GM19463 (cell line): ENCODE data around the gene ARHGAP26.
"Not testable (repeated sequence)": the region's sequence is repeated elsewhere in the genome, so short reads cannot be mapped to it uniquely, and the experiment has no call there.

Experiments used
- ATAC-seq: cut with Tn5 transposase; IDR thresholded peaks from one replicate; pipeline ENCODE4 v1.9.1; 2021; ENCODE audit warnings: mild to moderate bottlenecking, moderate library complexity; ENCODE audit not compliant: unreplicated experiment

The ARHGAP26 gene

GRCh38 chr5:143077453-143078103, 307.4 kb downstream of the ARHGAP26 start:
- no peak for ATAC-seq

GRCh38 chr5:143078313-143078712, 308.1 kb downstream of the ARHGAP26 start:
- ATAC-seq = no peak

GRCh38 chr5:143078971-143079370, 308.8 kb downstream of the ARHGAP26 start:
- no peak for ATAC-seq

GRCh38 chr5:143080407-143080806, 310.2 kb downstream of the ARHGAP26 start:
- ATAC-seq = no peak

- ATAC-seq = no peak
Observed at GRCh38 chr5:143080982-143081381, 310.8 kb downstream of the ARHGAP26 start.

GRCh38 chr5:143083006-143083405, 312.8 kb downstream of the ARHGAP26 start:
- ATAC-seq = no peak

- no peak for ATAC-seq
Observed at GRCh38 chr5:143084407-143084806, 314.2 kb downstream of the ARHGAP26 start.

- no peak for ATAC-seq
Observed at GRCh38 chr5:143085319-143085917, 315.2 kb downstream of the ARHGAP26 start.

GRCh38 chr5:143086546-143086907, 316.4 kb downstream of the ARHGAP26 start:
- no peak for ATAC-seq

- ATAC-seq = no peak
Observed at GRCh38 chr5:143086908-143087637, 316.9 kb downstream of the ARHGAP26 start.

- ATAC-seq = not testable (repeated sequence)
Observed at GRCh38 chr5:143088702-143089101, 318.5 kb downstream of the ARHGAP26 start.

GRCh38 chr5:143090044-143090443, 319.9 kb downstream of the ARHGAP26 start:
- not testable (repeated sequence) for ATAC-seq

GRCh38 chr5:143092711-143093451, 322.7 kb downstream of the ARHGAP26 start:
- ATAC-seq = not testable (repeated sequence)

- no peak for ATAC-seq
Observed at GRCh38 chr5:143093452-143094086, 323.4 kb downstream of the ARHGAP26 start.

GRCh38 chr5:143094087-143094521, 323.9 kb downstream of the ARHGAP26 start:
- peak; percentile 61 for ATAC-seq

- ATAC-seq = peak; percentile 29
Observed at GRCh38 chr5:143094608-143095007, 324.4 kb downstream of the ARHGAP26 start.

- peak; percentile 84 for ATAC-seq
Observed at GRCh38 chr5:143101121-143101520, 330.9 kb downstream of the ARHGAP26 start.

- ATAC-seq = no peak
Observed at GRCh38 chr5:143101725-143102386, 331.7 kb downstream of the ARHGAP26 start.

- no peak for ATAC-seq
Observed at GRCh38 chr5:143102411-143102810, 332.2 kb downstream of the ARHGAP26 start.

- no peak for ATAC-seq
Observed at GRCh38 chr5:143105216-143105905, 335.2 kb downstream of the ARHGAP26 start.
